ENCODE results near the gene SHISA7. TPM values are rescaled to one million over a fixed set of nuclear protein-coding genes. Genes with fewer than 3 reads are reported as not detected.
A peak's percentile ranks its signal among the peaks of the same experiment; 100 is the strongest.

Gene SHISA7
- total and polyA plus RNA-seq, 2 of the 4 experiments (the other 2 are of a cell fraction) = not detected

DNA sequence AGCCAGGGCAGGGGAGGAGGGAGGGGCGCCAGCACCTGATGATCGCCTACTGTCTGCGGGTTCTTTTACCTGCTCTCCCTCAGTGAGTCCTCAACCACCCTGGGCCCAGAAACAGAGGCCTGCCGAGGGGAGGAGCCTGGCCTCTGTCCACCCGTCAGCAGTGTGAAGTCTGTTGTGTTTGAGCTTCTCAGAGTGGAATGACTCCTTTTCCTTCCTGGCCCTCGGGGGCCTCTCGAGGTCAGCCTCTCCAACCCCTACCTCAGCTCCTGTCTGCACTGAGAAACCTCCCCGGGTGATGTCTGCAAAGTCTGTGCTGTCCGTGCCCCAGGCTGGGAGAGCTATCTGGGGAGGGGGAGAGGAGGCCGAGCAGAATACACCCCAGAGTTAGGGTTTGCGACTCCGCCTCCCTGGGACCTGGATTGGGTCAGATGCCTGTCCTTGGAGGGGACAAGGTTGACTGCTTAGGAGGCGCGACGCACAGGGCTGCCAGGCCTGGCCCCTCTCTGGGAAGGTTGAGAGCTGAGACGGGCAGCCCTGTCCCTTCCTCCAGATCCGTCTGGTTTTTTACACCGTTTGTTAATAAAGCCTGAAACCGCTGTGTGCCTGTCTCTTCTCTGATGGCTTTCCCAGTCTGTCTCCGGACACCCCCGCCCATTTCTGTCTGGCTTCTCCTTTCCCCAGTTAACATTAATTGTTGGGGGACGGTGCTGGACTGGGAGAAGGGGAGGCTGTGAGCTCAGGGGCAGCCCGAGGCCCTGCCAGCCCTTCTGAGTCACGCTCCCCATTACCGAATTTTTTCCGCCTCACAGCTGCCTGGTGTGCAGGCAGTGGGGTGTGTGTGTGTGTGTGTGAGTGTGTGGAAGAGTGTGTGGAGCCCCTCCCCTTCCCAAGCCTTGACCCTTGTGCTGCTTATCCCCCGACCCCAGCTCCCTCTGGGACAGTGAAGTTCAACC is 44.1 kb upstream of the SHISA7 start (continued):
- TF ChIP-seq, protein P1, sequence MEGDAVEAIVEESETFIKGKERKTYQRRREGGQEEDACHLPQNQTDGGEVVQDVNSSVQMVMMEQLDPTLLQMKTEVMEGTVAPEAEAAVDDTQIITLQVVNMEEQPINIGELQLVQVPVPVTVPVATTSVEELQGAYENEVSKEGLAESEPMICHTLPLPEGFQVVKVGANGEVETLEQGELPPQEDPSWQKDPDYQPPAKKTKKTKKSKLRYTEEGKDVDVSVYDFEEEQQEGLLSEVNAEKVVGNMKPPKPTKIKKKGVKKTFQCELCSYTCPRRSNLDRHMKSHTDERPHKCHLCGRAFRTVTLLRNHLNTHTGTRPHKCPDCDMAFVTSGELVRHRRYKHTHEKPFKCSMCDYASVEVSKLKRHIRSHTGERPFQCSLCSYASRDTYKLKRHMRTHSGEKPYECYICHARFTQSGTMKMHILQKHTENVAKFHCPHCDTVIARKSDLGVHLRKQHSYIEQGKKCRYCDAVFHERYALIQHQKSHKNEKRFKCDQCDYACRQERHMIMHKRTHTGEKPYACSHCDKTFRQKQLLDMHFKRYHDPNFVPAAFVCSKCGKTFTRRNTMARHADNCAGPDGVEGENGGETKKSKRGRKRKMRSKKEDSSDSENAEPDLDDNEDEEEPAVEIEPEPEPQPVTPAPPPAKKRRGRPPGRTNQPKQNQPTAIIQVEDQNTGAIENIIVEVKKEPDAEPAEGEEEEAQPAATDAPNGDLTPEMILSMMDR (conservative IDR thresholded peaks at IDR 0.05; ENCODE audit: low read depth, low read length) = no peak
- TF ChIP-seq POLR2A (IDR thresholded peaks at IDR 0.05; ENCODE audit: low read depth, low read length) (peak; percentile 72), MAFK (IDR thresholded peaks at IDR 0.05; ENCODE audit: low read depth, low read length) (no peak), RAD21 (IDR thresholded peaks at IDR 0.05; ENCODE audit: low read length) (no peak), CEBPB (IDR thresholded peaks at IDR 0.05; ENCODE audit: low read depth, low read length) (no peak)

Data from IMR-90 (cell line).